Testis (tissue), 2 donors: ENCODE measurements around the gene NAE1.

Experiments used
- POLR2A ChIP-seq: fragments of 450-650 bp; IDR thresholded peaks from one replicate; pipeline ENCODE4 v1.6.1; 2017; ENCODE audit warnings: antibody characterized with exemption, mild to moderate bottlenecking, moderate library complexity
- TF ChIP-seq, protein P1 (sequence below), 3 experiments: fragments of 450-650 bp in 2 of 3; fragments of 200-600 bp in 1 of 3; sonication (generic) in 1 of 3; IDR thresholded peaks; one replicate each; pipeline ENCODE4 v1.5.1; 2016 to 2019; ENCODE audit warnings: antibody characterized with exemption in 3 of 3, mild to moderate bottlenecking in 2 of 3, moderate library complexity in 1 of 3

DNA sequence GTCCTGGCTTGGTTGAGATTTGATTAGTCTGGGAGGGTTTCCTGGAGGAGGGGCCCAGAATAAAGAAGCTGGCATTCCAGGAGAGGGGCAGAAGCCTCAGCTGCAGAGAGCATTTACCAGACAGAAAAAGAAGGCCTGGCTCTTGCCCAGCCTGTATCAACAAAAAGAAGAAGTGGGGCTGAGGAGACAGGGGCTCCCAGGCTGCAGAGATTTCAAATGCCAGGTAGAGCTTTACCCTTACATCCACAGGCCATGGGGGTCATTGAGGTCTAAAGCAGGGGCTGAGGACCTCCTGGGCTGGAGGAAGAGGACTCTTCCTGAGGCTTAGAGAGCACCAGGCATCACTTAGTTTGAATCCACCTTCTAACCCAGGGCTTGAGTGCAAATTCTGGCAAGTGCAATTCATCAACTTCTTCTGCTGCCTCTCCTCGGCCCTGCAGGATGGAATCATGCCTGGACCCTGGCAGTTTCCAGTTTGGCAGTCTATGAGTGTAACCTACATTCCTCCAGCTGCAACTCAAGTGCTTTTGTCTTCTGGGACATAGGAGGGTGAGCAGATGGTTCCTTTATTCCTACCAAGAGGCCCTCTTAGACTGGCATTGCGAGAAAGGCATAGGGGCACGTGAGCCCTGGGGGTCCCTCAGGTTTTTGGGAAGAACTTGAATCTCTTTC is 28.8 kb upstream of the NAE1 start:
- TF ChIP-seq, protein P1, sequence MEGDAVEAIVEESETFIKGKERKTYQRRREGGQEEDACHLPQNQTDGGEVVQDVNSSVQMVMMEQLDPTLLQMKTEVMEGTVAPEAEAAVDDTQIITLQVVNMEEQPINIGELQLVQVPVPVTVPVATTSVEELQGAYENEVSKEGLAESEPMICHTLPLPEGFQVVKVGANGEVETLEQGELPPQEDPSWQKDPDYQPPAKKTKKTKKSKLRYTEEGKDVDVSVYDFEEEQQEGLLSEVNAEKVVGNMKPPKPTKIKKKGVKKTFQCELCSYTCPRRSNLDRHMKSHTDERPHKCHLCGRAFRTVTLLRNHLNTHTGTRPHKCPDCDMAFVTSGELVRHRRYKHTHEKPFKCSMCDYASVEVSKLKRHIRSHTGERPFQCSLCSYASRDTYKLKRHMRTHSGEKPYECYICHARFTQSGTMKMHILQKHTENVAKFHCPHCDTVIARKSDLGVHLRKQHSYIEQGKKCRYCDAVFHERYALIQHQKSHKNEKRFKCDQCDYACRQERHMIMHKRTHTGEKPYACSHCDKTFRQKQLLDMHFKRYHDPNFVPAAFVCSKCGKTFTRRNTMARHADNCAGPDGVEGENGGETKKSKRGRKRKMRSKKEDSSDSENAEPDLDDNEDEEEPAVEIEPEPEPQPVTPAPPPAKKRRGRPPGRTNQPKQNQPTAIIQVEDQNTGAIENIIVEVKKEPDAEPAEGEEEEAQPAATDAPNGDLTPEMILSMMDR (IDR thresholded peaks at IDR 0.05) = no peak
- no peak for TF ChIP-seq POLR2A
